Testis (tissue), 2 donors: ENCODE data around the gene VPS8.

Experiments used
- CTCF ChIP-seq, 3 experiments: fragments of 450-650 bp in 2 of 3; fragments of 200-600 bp in 1 of 3; sonication (generic) in 1 of 3; IDR thresholded peaks; one replicate each; pipeline ENCODE4 v1.5.1; 2016 to 2019; ENCODE audit warnings: antibody characterized with exemption in 3 of 3, mild to moderate bottlenecking in 2 of 3, moderate library complexity in 1 of 3
- POLR2A ChIP-seq: fragments of 450-650 bp; IDR thresholded peaks from one replicate; pipeline ENCODE4 v1.6.1; 2017; ENCODE audit warnings: antibody characterized with exemption, mild to moderate bottlenecking, moderate library complexity

GRCh38 chr3:185056908-185057307 is 244.9 kb downstream of the VPS8 start:
- TF ChIP-seq POLR2A (no peak), CTCF (IDR thresholded peaks at IDR 0.05) (no peak)
